A549 (cell line): ENCODE measurements around the gene SPIRE1. TPM values are rescaled to one million over a fixed set of nuclear protein-coding genes. Genes with fewer than 3 reads are reported as not detected.

Source experiments
- ATAC-seq, 2 experiments: fragments of 200-7000 bp in 1 of 2; fragments of >200 bp in 1 of 2; cut with Nextera tagmentation in 1 of 2; cut with Tn5 transposase in 1 of 2; 3 replicates each; pipeline versions ENCODE4 v1.8.0 to v1.9.1; 2018 to 2020; ENCODE audit warnings: mild to moderate bottlenecking in 1 of 2, moderate library complexity in 1 of 2
- CTCF ChIA-PET: fragments of 300-600 bp; sonication (Branson Sonifier 250); formaldehyde crosslinking; extraction: SDS; loops from one replicate; lab custom pipeline; 2021; ENCODE audit warnings: antibody characterized with exemption, inconsistent platforms; lab: Yijun Ruan, JAX
- POLR2A ChIA-PET: fragments of 350-600 bp; formaldehyde crosslinking; extraction: SDS; loops from one replicate; lab custom pipeline; 2021; ENCODE audit warnings: antibody characterized with exemption, inconsistent platforms; lab: Yijun Ruan, JAX
- DNase-seq, 2 experiments: peaks; one replicate each; pipeline versions ENCODE4 v3.0.0 to v3.0.0-alpha.2; 2011 to 2016; ENCODE audit warnings: low read depth in 1 of 2, low spot score in 1 of 2
- FAIRE-seq: peaks from 2 replicates; lab custom pipeline; 2011; peaks lifted over from hg19 to GRCh38; lab: Jason Lieb, UNC
- H3K27ac ChIP-seq, 2 experiments: fragments of >200 bp; sonication (Bioruptor Twin); formaldehyde crosslinking; 3 replicates each; pipeline ENCODE4 v1.5.1; 2016 to 2017
- H3K4me1 ChIP-seq: fragments of >200 bp; sonication (Bioruptor Twin); formaldehyde crosslinking; 3 replicates; pipeline ENCODE4 v1.6.1; 2016
- H3K4me2 ChIP-seq: fragments of >200 bp; sonication (Bioruptor Twin); formaldehyde crosslinking; 3 replicates; pipeline ENCODE4 v1.6.1; 2016
- H3K4me3 ChIP-seq: fragments of >200 bp; sonication (Bioruptor Twin); formaldehyde crosslinking; 3 replicates; pipeline ENCODE4 v1.5.1; 2016
- H3K9me3 ChIP-seq: fragments of >200 bp; sonication (Bioruptor Twin); formaldehyde crosslinking; 3 replicates; pipeline ENCODE4 v1.6.1; 2016
- CBX2 ChIP-seq: fragments of 200-600 bp; sonication (generic); IDR thresholded peaks from 2 replicates; pipeline ENCODE4 v1.6.1; 2016; ENCODE audit warnings: low read depth, mild to moderate bottlenecking, borderline replicate concordance
- CBX8 ChIP-seq: fragments of 200-600 bp; sonication (generic); IDR thresholded peaks from 2 replicates; pipeline ENCODE4 v1.6.1; 2016
- EHMT2 ChIP-seq: fragments of 200-600 bp; sonication (generic); IDR thresholded peaks from 2 replicates; pipeline ENCODE4 v1.6.1; 2016; ENCODE audit warnings: antibody characterized with exemption, low read depth, mild to moderate bottlenecking, moderate library complexity
- FOSL2 ChIP-seq, 2 experiments: fragments of 450-650 bp in 1 of 2; fragments of >200 bp in 1 of 2; sonication (Bioruptor Twin) in 1 of 2; formaldehyde crosslinking; IDR thresholded peaks; 2 replicates each; pipeline versions ENCODE4 v1.5.0 to v1.6.1; 2016 to 2020; ENCODE audit warnings: mild to moderate bottlenecking in 1 of 2, moderate library complexity in 1 of 2
- FOXS1 ChIP-seq: fragments of 250-450 bp; sonication (Bioruptor Pico); IDR thresholded peaks from 2 replicates; pipeline ENCODE4 v1.5.0; 2020; ENCODE audit warnings: mild to moderate bottlenecking, moderate library complexity
- HDAC2 ChIP-seq: fragments of 200-600 bp; sonication (generic); IDR thresholded peaks from 2 replicates; pipeline ENCODE4 v1.6.1; 2016
- HOXB13 ChIP-seq: fragments of 250-450 bp; sonication (Bioruptor Pico); IDR thresholded peaks from 2 replicates; pipeline ENCODE4 v1.5.0; 2020; ENCODE audit warnings: low read depth, mild to moderate bottlenecking, moderate library complexity
- JUN ChIP-seq, 2 experiments: fragments of >200 bp; sonication (Bioruptor Twin); formaldehyde crosslinking; IDR thresholded peaks; 2 replicates in 1 of 2; 3 replicates in 1 of 2; pipeline ENCODE4 v1.6.1; 2016 to 2017
- KDM5A ChIP-seq: fragments of 200-600 bp; sonication (generic); IDR thresholded peaks from 2 replicates; pipeline ENCODE4 v1.6.1; 2016; ENCODE audit warnings: antibody characterized with exemption, mild to moderate bottlenecking
- MAFK ChIP-seq: fragments of 450-650 bp; IDR thresholded peaks from 2 replicates; pipeline ENCODE4 v1.6.1; 2014; ENCODE audit not compliant: partially characterized antibody
- MYC ChIP-seq: IDR thresholded peaks from 2 replicates; pipeline ENCODE4 v1.6.1; 2012; ENCODE audit warnings: mild to moderate bottlenecking, inconsistent platforms, low read length, improper control_type of control experiment, borderline replicate concordance
- NPAS2 ChIP-seq: fragments of 250-450 bp; sonication (Bioruptor Pico); IDR thresholded peaks from 2 replicates; pipeline ENCODE4 v1.8.0; 2022; ENCODE audit warnings: mild to moderate bottlenecking, moderate library complexity, borderline replicate concordance
- POLR2AphosphoS2 ChIP-seq: conservative IDR thresholded peaks from 2 replicates; pipeline ENCODE4 v1.6.1; 2012; ENCODE audit warnings: low read length, improper control_type of control experiment, inconsistent platforms
- RARB ChIP-seq: fragments of 250-450 bp; sonication (Bioruptor Pico); IDR thresholded peaks from 2 replicates; pipeline ENCODE4 v1.8.0; 2021; ENCODE audit warnings: mild to moderate bottlenecking, moderate library complexity
- RFX5 ChIP-seq: fragments of 450-650 bp; IDR thresholded peaks from 2 replicates; pipeline ENCODE4 v1.7.1; 2014; ENCODE audit warnings: antibody characterized with exemption, mild to moderate bottlenecking, moderate library complexity
- ZFP36 ChIP-seq: fragments of 450-650 bp; IDR thresholded peaks from 2 replicates; pipeline ENCODE4 v1.6.1; 2014; ENCODE audit warnings: borderline replicate concordance; ENCODE audit not compliant: partially characterized antibody
- WGBS: methylation state at CpG from one replicate; pipeline ENCODE4 v1.1.6; 2017; ENCODE audit errors: missing lambda C conversion rate; 5-methylcytosine and 5-hydroxymethylcytosine counted together
- polyA plus RNA-seq, 4 experiments: library from polyadenylated mRNA; depleted of rRNA in 3 of 4; stranded (reverse); fragments of >200 nt; fragmentation: RNase III in 1 of 4; extraction: RNeasy Plus Mini Kit Qiagen cat#74134 plus additional on column Dnase treatment in 1 of 4; gene quantifications; 2 replicates in 3 of 4; 3 replicates in 1 of 4; pipeline ENCODE4 v1.2.3, GENCODE V29; 2011 to 2017
- TF ChIP-seq, protein P1 (sequence below): fragments of 250-450 bp; sonication (Bioruptor Pico); IDR thresholded peaks from 2 replicates; pipeline ENCODE4 v1.5.0; 2021; ENCODE audit warnings: mild to moderate bottlenecking, moderate library complexity, borderline replicate concordance
- TF ChIP-seq, protein P2 (sequence below): fragments of 150-350 bp; IDR thresholded peaks from 2 replicates; pipeline ENCODE4 v1.6.1; 2014; ENCODE audit warnings: low read depth, mild to moderate bottlenecking, low read length
- TF ChIP-seq, protein P3 (sequence below): fragments of 200-600 bp; sonication (generic); IDR thresholded peaks from 2 replicates; pipeline ENCODE4 v1.6.1; 2016; ENCODE audit warnings: antibody characterized with exemption, mild to moderate bottlenecking, moderate library complexity
- TF ChIP-seq, protein P4 (sequence below): IDR thresholded peaks from 2 replicates; pipeline ENCODE4 v1.6.1; 2012; ENCODE audit warnings: low read depth, borderline replicate concordance

SPIRE1 gene
- polyA plus RNA-seq, 2 of the 4 experiments (the other 2 are of a cell fraction), result 8.3 to 29.4 TPM

DNA sequence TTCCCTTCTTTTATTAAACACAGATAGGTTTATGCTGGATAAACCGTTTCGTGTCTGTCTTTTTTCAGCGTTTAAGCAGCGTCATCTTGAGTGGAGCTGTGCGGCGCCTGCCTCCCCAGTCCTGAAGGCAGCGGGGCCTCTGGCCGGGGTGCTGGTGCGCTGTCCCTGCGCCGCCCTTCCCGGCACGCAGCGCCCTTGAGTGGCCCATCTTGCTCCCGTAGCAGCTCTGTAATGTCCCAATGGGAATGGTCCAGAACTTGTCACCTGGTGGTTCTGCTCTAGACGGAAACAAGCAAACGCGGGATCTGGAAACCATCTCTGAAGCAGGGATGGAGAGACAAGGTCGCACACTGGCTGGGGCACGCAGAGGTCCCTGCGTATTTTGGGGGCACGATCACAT lies 225.7 kb downstream of the SPIRE1 start:
- POLR2A ChIA-PET, result no interaction called here
- Histone ChIP-seq H3K4me3 (no peak overlapping the region), H3K4me1 (no peaks in the 10 kb centered on the region), H3K9me3 (no peaks in the 10 kb centered on the region), H3K4me2 (no peak overlapping the region), H3K27ac (no peak overlapping the region)
- no peak for FAIRE-seq
- CTCF ChIA-PET, result no interaction called here
- no peak for DNase-seq
- no peak for ATAC-seq
- 96% methylated on average over 22 of the region's 22 CpGs for WGBS
- TF ChIP-seq ZFP36 (no peak), CBX8 (no peak), EHMT2 (no peak), FOSL2 (IDR thresholded peaks at IDR 0.05) (no peak), FOSL2 (CRISPR knock-in tag; IDR thresholded peaks at IDR 0.05) (no peak), KDM5A (no peak)
- TF ChIP-seq, protein P1, sequence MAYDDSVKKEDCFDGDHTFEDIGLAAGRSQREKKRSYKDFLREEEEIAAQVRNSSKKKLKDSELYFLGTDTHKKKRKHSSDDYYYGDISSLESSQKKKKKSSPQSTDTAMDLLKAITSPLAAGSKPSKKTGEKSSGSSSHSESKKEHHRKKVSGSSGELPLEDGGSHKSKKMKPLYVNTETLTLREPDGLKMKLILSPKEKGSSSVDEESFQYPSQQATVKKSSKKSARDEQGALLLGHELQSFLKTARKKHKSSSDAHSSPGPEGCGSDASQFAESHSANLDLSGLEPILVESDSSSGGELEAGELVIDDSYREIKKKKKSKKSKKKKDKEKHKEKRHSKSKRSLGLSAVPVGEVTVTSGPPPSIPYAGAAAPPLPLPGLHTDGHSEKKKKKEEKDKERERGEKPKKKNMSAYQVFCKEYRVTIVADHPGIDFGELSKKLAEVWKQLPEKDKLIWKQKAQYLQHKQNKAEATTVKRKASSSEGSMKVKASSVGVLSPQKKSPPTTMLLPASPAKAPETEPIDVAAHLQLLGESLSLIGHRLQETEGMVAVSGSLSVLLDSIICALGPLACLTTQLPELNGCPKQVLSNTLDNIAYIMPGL (CRISPR knock-in tag), result no peak

DNA sequence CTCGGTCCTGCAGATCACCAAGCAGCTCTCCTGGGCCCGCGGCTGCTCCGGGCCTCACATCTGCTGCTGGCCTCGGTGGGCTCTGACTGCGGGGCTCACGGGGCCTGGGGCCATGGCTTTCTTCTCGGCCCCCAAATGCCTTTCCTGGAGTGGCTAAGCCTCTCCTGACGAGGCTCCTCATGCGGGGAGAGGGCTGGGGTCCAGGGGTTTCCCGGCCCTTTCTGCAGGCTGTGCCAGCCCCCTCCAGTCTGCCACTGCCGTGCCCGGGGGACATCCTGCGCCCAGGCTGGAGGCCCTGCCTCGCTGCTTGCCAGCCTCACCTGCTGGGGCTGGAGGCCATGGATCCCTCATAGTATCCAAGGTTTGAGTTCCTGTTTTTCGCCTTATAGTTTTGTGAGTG lies 226.3 kb downstream of the SPIRE1 start:
- ChIA-PET CTCF (no interaction called here), POLR2A (no interaction called here)
- Histone ChIP-seq H3K27ac (no peak overlapping the region), H3K4me1 (no peaks in the 10 kb centered on the region), H3K4me3 (no peak overlapping the region), H3K9me3 (no peaks in the 10 kb centered on the region), H3K4me2 (no peak overlapping the region)
- DNase-seq (no peak), ATAC-seq (no peak), FAIRE-seq (no peak)
- WGBS, result 92% methylated on average over 8 of the region's 16 CpGs
- TF ChIP-seq FOXS1, result no peak
- TF ChIP-seq HOXB13 (CRISPR knock-in tag), result no peak
- no peak for TF ChIP-seq KDM5A
- TF ChIP-seq MYC, result no peak

DNA sequence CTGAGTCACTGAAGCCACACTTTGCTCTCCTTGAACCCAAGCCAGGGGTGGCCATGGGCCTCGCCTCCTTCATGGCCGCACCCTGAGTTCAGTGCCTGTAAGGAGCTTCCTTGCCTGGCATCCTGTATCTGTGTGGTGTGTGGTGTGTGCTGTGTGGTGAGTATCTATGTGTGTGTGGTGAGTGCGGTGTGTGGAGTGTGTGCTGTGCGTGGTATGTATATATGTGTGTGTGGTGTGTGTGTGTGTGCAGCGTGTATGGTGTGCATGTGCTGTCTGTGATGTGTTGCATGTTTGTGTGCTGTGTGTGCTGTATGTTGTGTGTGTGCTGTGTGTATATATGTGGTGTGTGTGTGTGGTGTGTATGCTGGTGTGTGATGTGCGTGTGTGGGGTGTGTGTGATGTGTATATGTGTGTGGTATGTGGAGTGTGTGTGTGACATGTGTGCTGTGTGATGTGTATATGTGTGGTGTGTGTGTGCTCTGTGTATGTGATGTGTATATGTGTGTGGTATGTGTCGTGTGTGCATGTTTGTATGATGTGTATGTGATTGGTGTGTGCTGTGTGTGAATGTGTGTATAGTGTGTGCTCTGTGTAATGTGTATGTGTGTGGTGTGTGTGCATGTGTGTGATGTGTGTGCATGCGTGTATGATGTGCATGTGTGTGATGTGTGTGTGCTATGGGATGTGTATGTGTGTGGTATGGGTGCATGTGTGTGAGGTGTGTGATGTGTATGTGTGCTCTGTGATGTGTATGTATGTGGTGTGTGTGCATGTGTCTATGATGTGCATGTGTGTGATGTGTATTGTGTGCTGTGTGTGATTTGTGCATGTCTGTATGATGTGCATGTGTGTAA lies 227.5 kb downstream of the SPIRE1 start:
- Histone ChIP-seq H3K27ac (no peak overlapping the region), H3K4me1 (no peaks in the 10 kb centered on the region), H3K4me2 (no peak overlapping the region)
- POLR2A ChIA-PET, result no interaction called here
- no peak for FAIRE-seq
- CTCF ChIA-PET, result no interaction called here
- WGBS, result 87% methylated on average over 8 of the region's 8 CpGs
- TF ChIP-seq, protein P2, sequence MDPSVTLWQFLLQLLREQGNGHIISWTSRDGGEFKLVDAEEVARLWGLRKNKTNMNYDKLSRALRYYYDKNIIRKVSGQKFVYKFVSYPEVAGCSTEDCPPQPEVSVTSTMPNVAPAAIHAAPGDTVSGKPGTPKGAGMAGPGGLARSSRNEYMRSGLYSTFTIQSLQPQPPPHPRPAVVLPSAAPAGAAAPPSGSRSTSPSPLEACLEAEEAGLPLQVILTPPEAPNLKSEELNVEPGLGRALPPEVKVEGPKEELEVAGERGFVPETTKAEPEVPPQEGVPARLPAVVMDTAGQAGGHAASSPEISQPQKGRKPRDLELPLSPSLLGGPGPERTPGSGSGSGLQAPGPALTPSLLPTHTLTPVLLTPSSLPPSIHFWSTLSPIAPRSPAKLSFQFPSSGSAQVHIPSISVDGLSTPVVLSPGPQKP, result no peak
- TF ChIP-seq NPAS2 (CRISPR knock-in tag) (no peak), CBX2 (no peak)
- TF ChIP-seq, all 56 proteins: peak for 0
- Histone ChIP-seq H3K4me3 (no peak overlapping the region), H3K9me3 (no peaks in the 10 kb centered on the region)
- DNase-seq, result no peak
- ATAC-seq, result no peak

DNA sequence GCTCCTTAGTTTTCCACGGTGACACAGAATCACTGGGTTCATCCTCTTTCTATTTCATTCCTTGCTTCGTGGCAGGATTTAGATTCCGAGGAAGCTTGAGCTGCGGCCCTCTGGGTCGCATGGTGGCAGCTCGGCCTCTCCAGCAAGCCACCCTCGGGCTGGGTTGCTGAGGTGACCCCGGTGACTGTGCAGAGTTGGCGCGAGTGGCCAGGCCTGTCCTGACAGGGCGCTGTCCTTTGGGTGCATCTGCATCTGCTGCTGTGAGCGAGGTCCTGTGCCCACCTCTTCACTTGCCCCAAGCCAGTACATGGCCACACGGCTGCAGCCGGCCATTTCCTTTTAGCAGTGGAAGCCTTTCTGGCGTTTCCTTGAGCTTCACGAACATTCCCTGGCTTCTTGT lies 228.4 kb downstream of the SPIRE1 start:
- 95% methylated on average over 10 of the region's 16 CpGs for WGBS
- CTCF ChIA-PET, result no interaction called here
- Histone ChIP-seq H3K4me3 (no peak overlapping the region), H3K9me3 (no peaks in the 10 kb centered on the region), H3K4me2 (no peak overlapping the region), H3K27ac (no peak overlapping the region), H3K4me1 (no peaks in the 10 kb centered on the region)
- POLR2A ChIA-PET, result no interaction called here
- no peak for DNase-seq
- no peak for ATAC-seq
- no peak for FAIRE-seq
- TF ChIP-seq KDM5A (no peak), POLR2AphosphoS2 (no peak), JUN (IDR thresholded peaks at IDR 0.05) (no peak), RARB (no peak), MAFK (no peak), HOXB13 (CRISPR knock-in tag) (no peak), RFX5 (no peak), HDAC2 (no peak)
- TF ChIP-seq, protein P3, sequence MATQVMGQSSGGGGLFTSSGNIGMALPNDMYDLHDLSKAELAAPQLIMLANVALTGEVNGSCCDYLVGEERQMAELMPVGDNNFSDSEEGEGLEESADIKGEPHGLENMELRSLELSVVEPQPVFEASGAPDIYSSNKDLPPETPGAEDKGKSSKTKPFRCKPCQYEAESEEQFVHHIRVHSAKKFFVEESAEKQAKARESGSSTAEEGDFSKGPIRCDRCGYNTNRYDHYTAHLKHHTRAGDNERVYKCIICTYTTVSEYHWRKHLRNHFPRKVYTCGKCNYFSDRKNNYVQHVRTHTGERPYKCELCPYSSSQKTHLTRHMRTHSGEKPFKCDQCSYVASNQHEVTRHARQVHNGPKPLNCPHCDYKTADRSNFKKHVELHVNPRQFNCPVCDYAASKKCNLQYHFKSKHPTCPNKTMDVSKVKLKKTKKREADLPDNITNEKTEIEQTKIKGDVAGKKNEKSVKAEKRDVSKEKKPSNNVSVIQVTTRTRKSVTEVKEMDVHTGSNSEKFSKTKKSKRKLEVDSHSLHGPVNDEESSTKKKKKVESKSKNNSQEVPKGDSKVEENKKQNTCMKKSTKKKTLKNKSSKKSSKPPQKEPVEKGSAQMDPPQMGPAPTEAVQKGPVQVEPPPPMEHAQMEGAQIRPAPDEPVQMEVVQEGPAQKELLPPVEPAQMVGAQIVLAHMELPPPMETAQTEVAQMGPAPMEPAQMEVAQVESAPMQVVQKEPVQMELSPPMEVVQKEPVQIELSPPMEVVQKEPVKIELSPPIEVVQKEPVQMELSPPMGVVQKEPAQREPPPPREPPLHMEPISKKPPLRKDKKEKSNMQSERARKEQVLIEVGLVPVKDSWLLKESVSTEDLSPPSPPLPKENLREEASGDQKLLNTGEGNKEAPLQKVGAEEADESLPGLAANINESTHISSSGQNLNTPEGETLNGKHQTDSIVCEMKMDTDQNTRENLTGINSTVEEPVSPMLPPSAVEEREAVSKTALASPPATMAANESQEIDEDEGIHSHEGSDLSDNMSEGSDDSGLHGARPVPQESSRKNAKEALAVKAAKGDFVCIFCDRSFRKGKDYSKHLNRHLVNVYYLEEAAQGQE, result no peak
- TF ChIP-seq, protein P4, sequence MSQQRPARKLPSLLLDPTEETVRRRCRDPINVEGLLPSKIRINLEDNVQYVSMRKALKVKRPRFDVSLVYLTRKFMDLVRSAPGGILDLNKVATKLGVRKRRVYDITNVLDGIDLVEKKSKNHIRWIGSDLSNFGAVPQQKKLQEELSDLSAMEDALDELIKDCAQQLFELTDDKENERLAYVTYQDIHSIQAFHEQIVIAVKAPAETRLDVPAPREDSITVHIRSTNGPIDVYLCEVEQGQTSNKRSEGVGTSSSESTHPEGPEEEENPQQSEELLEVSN, result no peak
